ENCODE measurements around the gene DCAF10. TPM values are rescaled to one million over a fixed set of nuclear protein-coding genes. Genes with fewer than 3 reads are reported as not detected.

DCAF10 gene
- total RNA-seq, 1 experiment from 2014 or later = 22.6 TPM

DNA sequence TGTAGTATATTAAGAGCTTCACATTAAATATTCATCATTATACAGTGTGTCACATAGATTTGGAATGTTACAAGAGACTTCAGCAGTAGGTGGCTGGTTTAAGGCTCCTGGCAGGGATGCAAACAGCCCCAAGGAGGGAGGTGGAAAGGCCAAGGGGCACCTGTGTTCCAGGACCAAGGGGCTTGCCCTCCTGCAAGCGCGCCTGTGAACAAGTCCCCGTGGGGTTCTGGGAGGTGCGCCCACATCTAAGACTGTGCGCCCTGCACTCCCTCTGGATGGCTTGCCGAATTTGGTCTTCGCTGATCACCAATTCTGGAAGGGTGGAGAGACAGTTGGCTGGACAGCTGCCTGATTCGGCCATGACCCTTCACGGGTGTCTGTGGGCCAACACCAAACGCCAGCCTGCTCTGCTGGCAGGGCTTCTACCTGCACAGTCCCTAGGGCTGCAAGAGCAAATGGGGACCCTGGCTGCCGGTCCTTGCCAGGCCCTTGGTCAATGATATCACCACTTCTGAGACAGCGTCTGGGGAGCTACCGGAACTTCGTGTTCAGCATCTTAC, 115.4 kb downstream of the DCAF10 start:
- Histone ChIP-seq H3K4me2 (no peak overlapping the region), H3F3A (ENCODE audit: insufficient read depth, low read depth) (peaks cover 16% of the 10 kb centered on the region; the same call in 1 of the 2 replicates), H4K20me1 (ENCODE audit: insufficient read depth) (no peaks in the 10 kb centered on the region), H3K4me3 (no peak overlapping the region), H3K79me2 (ENCODE audit: low read depth) (no peaks in the 10 kb centered on the region), H2AFZ (no peak overlapping the region), H3K9me3 (ENCODE audit: insufficient read depth, low read depth) (no peaks in the 10 kb centered on the region), H3K9me2 (ENCODE audit: insufficient read depth) (no peaks in the 10 kb centered on the region), H3K27ac (no peak overlapping the region), H3K36me3 (ENCODE audit: low read depth) (no peaks in the 10 kb centered on the region), H3K4me1 (replicated peaks; ENCODE audit: insufficient read depth) (no peaks in the 10 kb centered on the region), H3K27me3 (ENCODE audit: insufficient read depth, low read depth) (no peaks in the 10 kb centered on the region)
- intact Hi-C loops (cut with micrococcal nuclease; ENCODE audit: unreplicated experiment) = loop anchor here (2.0 kb wide), 1 partner anchor 151 kb away; no protein-coding TSS in a partner anchor
- no TSS peak for BruUV-seq (replicated peaks)
- CTCF ChIA-PET = interaction anchor here (0.7 kb wide), 2 partner anchors 102 to 244 kb away, joined by 5 read pairs; no protein-coding TSS in a partner anchor
- POLR2A ChIA-PET (ENCODE audit: unreplicated experiment) = no interaction called here
- TF ChIP-seq, protein P1, sequence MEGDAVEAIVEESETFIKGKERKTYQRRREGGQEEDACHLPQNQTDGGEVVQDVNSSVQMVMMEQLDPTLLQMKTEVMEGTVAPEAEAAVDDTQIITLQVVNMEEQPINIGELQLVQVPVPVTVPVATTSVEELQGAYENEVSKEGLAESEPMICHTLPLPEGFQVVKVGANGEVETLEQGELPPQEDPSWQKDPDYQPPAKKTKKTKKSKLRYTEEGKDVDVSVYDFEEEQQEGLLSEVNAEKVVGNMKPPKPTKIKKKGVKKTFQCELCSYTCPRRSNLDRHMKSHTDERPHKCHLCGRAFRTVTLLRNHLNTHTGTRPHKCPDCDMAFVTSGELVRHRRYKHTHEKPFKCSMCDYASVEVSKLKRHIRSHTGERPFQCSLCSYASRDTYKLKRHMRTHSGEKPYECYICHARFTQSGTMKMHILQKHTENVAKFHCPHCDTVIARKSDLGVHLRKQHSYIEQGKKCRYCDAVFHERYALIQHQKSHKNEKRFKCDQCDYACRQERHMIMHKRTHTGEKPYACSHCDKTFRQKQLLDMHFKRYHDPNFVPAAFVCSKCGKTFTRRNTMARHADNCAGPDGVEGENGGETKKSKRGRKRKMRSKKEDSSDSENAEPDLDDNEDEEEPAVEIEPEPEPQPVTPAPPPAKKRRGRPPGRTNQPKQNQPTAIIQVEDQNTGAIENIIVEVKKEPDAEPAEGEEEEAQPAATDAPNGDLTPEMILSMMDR (conservative IDR thresholded peaks at IDR 0.05) = no peak
- no peak for TF ChIP-seq EZH2 (IDR thresholded peaks at IDR 0.05; ENCODE audit: low read depth)
- no peak for DNase-seq

DNA sequence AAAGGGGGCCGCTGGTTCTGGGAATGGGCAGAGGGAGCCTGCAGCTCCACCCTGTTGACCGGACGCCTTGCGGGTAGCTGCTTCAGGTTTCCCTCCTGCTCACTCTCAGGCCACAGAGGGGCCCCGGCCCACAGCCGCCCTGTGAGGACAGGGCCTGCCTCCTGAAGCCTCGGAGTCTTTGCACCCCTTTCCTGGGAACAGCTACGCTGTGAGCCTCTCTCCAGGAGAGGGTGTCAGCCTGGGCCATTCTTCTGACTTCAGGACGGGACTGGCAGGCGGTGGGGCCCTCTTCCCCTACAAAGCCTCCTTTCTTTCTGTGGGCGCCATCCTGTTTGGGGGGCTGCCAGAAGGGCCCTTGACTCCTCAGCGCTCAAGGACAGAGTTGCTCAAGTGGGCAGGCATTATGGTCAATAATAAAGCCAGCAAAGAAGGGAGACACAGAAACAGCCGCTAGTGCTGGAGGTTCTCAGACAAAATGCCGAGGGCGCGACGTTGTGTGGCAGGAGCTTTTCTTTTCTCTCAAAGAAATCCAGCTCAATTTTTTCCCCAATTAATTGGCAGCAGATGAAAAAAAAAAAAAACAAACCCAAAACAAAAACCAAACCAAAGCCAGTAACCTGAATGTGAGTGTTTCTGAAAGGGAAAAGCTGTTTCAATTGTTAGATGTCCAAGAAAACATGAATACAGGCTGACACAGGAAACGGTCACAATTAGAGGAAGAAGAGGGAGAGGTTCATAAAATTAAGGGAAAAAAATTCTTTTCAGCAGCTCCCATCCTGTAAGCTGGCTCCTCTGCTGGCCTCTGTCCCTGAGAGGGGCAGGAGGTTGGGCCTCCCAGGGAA, 116.1 kb downstream of the DCAF10 start:
- Histone ChIP-seq H4K20me1 (ENCODE audit: insufficient read depth) (no peaks in the 10 kb centered on the region), H3K4me2 (no peak overlapping the region), H3F3A (ENCODE audit: insufficient read depth, low read depth) (peaks cover 13% of the 10 kb centered on the region; the same call in 1 of the 2 replicates), H3K4me3 (no peak overlapping the region), H3K27ac (no peak overlapping the region), H2AFZ (no peak overlapping the region), H3K9me3 (ENCODE audit: insufficient read depth, low read depth) (no peaks in the 10 kb centered on the region), H3K4me1 (replicated peaks; ENCODE audit: insufficient read depth) (no peaks in the 10 kb centered on the region), H3K36me3 (ENCODE audit: low read depth) (no peaks in the 10 kb centered on the region), H3K79me2 (ENCODE audit: low read depth) (no peaks in the 10 kb centered on the region), H3K27me3 (ENCODE audit: insufficient read depth, low read depth) (no peaks in the 10 kb centered on the region), H3K9me2 (ENCODE audit: insufficient read depth) (no peaks in the 10 kb centered on the region)
- no peak for TF ChIP-seq EZH2 (IDR thresholded peaks at IDR 0.05; ENCODE audit: low read depth)
- TF ChIP-seq, protein P1 (conservative IDR thresholded peaks at IDR 0.05) = no peak
- intact Hi-C loops (cut with micrococcal nuclease; ENCODE audit: unreplicated experiment) = no loop called here
- POLR2A ChIA-PET (ENCODE audit: unreplicated experiment) = no interaction called here
- CTCF ChIA-PET = no interaction called here
- no peak for DNase-seq
- BruUV-seq (replicated peaks) = no TSS peak

Other genes starting within 250 kb of the DCAF10 start
- 3.4 and 3.7 TPM in 2 replicates for gene FBXO10, start 224.4 kb upstream of the DCAF10 start, total RNA-seq (2021)
- gene TOMM5, start 208.2 kb upstream of the DCAF10 start, total RNA-seq (2021) = 60.0 and 78.2 TPM in 2 replicates
- gene FRMPD1, start 149.8 kb upstream of the DCAF10 start, total RNA-seq (2021) = not detected in 2 replicates
- gene TRMT10B, start 47.0 kb upstream of the DCAF10 start, total RNA-seq (2021) = 5.2 and 8.8 TPM in 2 replicates
- gene EXOSC3, start 15.7 kb upstream of the DCAF10 start, total RNA-seq (2021) = 24.7 and 40.7 TPM in 2 replicates
- gene SLC25A51, start 103.3 kb downstream of the DCAF10 start, total RNA-seq (2021) = 12.7 and 14.9 TPM in 2 replicates